ENCODE data around the gene CAPZB. TPM values are rescaled to one million over a fixed set of nuclear protein-coding genes. Genes with fewer than 3 reads are reported as not detected.
A peak's percentile ranks its signal among the peaks of the same experiment; 100 is the strongest.

Gene CAPZB
- total RNA-seq, 2 donors from 2014 or later = 404 to 419 TPM

GRCh38 chr1:19324665-19324990, 160.7 kb downstream of the CAPZB start:
- Mint-ChIP-seq H3K9me3 (no peaks in the 10 kb centered on the region), H3K27ac (no peak overlapping the region), H3K36me3 (no peaks in the 10 kb centered on the region)
- DNase-seq (ENCODE audit: low spot score in 2 of 2) = no peak
- ATAC-seq = no peak

DNA sequence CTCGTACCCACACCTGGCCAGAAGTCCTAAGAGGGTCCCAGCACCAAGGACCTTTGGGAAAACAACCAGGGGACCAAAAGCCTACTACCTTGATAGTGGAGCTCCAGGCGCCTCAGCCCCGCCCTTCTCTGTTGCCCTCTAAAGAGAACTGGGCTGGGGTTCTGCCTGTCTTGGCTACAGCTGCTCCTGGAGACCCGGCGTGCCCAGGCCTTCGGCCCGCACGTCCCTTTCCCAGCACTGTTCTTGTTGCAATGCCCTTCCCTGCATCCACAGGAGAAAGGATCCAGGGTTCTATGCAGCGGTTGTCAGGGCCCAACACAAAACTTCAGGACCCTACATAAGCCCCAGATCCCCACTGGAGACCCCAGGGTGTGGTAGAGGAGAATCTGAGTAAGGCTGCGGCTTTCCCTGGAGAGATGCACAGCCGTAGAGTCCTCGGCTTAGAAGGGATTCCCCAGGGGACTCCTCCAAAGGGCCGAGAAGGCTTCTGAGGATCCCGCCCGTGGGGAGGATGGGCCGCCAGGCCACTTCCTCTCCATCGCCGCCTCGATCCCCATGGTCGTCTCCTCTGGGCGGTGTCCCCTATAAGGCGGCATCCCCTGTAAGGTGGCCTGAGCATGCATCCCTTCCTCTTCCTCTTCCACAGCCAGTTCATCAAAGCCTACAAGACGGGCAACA, 161.2 kb downstream of the CAPZB start:
- H3K27ac Mint-ChIP-seq = peak overlapping the region in 1 of 2 donors; percentile 35
- no peak for DNase-seq (ENCODE audit: low spot score in 2 of 2)
- H3K9me3 Mint-ChIP-seq = no peaks in the 10 kb centered on the region
- ATAC-seq = no peak
- no peaks in the 10 kb centered on the region for H3K36me3 Mint-ChIP-seq

DNA sequence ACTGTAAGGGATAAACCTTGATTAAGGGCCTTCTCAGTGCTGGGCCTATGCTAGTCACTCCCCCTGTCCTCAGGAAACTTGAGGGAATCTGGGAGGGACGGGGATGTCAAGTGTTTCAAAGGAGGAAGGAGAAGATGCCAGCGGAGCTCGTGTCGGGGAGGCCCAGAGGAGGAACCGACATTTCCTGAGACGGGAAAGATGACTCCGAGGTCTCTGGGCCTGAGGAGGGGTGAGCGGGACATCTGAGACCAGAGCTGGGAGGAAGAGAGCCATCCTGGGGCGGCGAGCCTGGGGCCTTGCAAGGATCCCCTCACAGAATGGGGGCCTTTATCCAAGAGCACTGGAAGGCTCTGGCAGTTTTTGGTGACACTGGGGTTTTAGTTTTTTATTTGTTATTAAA, 162.9 kb downstream of the CAPZB start:
- DNase-seq (ENCODE audit: low spot score in 2 of 2) (no peak), ATAC-seq (no peak)
- H3K27ac Mint-ChIP-seq = peak overlapping the region; percentile 53 to 63
- no peaks in the 10 kb centered on the region for H3K9me3 Mint-ChIP-seq
- no peaks in the 10 kb centered on the region for H3K36me3 Mint-ChIP-seq

- DNase-seq (ENCODE audit: low spot score in 2 of 2) (no peak), ATAC-seq (no peak)
- H3K27ac Mint-ChIP-seq = peak overlapping the region in 1 of 2 donors; percentile 26
- no peaks in the 10 kb centered on the region for H3K9me3 Mint-ChIP-seq
- no peaks in the 10 kb centered on the region for H3K36me3 Mint-ChIP-seq
These were observed 164.3 kb downstream of the CAPZB start for GRCh38 chr1:19321071-19321470.

GRCh38 chr1:19319196-19319595, 166.1 kb downstream of the CAPZB start:
- no peaks in the 10 kb centered on the region for H3K9me3 Mint-ChIP-seq
- no peak for ATAC-seq
- H3K36me3 Mint-ChIP-seq = no peaks in the 10 kb centered on the region
- H3K27ac Mint-ChIP-seq = no peak overlapping the region
- DNase-seq (ENCODE audit: low spot score in 2 of 2) = no peak

- DNase-seq (ENCODE audit: low spot score in 2 of 2) = no peak
- no peaks in the 10 kb centered on the region for H3K36me3 Mint-ChIP-seq
- no peak overlapping the region for H3K27ac Mint-ChIP-seq
- no peaks in the 10 kb centered on the region for H3K9me3 Mint-ChIP-seq
- no peak for ATAC-seq
These were observed 168.0 kb downstream of the CAPZB start for GRCh38 chr1:19317126-19317910.

DNA sequence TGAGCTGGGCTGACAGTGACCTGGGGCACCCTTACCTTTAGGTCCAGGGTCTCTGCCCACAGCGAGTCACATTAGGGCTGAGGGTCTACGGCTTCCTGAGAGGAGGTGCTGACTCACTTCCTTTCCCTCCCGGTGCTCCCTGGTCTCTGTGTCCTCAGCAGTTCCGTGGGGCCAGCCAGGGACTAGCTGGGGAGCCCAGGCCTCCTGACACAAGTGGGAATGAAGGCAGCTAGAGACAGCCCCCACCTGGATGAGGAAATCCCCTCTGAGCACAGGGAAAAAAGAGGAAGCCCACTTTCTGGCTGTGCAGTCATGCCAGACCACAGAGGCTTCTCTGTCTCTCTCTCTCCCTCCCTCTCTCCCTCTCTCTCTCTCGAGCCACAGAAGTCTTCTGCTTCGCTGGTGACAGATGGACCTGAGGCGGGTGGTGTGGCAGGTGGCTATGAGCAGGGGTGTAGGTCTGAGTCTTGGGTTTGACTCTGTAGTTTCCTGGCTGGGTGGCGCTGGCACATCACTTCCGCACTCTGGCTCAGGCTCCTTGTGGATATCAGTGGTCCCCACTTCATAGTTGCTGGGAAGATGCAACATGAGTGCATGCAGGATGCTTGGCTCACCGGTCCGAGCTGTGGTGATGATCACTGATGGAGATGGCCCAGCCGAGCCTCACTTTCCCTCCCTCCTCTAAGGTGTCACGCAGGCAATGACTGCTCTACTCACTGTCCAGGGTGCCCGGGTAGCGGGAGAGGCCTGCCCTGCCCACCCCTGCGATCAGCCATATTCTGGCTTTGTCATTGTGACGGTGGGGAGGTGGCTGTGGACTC, 169.8 kb downstream of the CAPZB start:
- peaks cover 0 to 6% of the 10 kb centered on the region in 2 donors for H3K36me3 Mint-ChIP-seq
- DNase-seq (ENCODE audit: low spot score in 2 of 2) = no peak
- no peaks in the 10 kb centered on the region for H3K9me3 Mint-ChIP-seq
- no peak for ATAC-seq
- H3K27ac Mint-ChIP-seq = no peak overlapping the region

- ATAC-seq (no peak), DNase-seq (ENCODE audit: low spot score in 2 of 2) (no peak)
- no peaks in the 10 kb centered on the region for H3K9me3 Mint-ChIP-seq
- peaks cover 0 to 6% of the 10 kb centered on the region in 2 donors for H3K36me3 Mint-ChIP-seq
- H3K27ac Mint-ChIP-seq = no peak overlapping the region
These were observed 171.1 kb downstream of the CAPZB start for GRCh38 chr1:19313961-19314882.

DNA sequence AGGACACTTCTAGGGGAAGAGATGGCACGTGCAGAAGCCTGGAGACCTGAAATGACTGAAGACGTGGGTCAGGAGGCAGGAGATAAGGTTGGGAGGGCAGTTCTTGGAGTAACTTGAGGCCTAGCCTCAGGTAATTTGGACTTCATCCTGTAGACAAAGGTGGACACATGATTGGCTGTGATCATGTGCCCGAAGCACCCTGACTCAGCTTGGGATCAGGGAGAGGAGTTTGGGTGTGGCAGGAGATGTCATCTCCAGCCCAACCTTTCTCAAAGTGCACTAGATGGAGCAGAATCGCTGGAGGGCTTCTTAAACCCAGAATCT, 171.7 kb downstream of the CAPZB start:
- no peak for DNase-seq (ENCODE audit: low spot score in 2 of 2)
- H3K27ac Mint-ChIP-seq = peak overlapping the region in 1 of 2 donors; percentile 80
- no peaks in the 10 kb centered on the region for H3K9me3 Mint-ChIP-seq
- H3K36me3 Mint-ChIP-seq = peaks cover 0 to 6% of the 10 kb centered on the region in 2 donors
- ATAC-seq = no peak

GRCh38 chr1:19312782-19313635, 172.3 kb downstream of the CAPZB start:
- no peak for DNase-seq (ENCODE audit: low spot score in 2 of 2)
- no peaks in the 10 kb centered on the region for H3K9me3 Mint-ChIP-seq
- H3K27ac Mint-ChIP-seq = peak overlapping the region; percentile 51 to 80
- peaks cover 0 to 9% of the 10 kb centered on the region in 2 donors for H3K36me3 Mint-ChIP-seq
- ATAC-seq = no peak

DNA sequence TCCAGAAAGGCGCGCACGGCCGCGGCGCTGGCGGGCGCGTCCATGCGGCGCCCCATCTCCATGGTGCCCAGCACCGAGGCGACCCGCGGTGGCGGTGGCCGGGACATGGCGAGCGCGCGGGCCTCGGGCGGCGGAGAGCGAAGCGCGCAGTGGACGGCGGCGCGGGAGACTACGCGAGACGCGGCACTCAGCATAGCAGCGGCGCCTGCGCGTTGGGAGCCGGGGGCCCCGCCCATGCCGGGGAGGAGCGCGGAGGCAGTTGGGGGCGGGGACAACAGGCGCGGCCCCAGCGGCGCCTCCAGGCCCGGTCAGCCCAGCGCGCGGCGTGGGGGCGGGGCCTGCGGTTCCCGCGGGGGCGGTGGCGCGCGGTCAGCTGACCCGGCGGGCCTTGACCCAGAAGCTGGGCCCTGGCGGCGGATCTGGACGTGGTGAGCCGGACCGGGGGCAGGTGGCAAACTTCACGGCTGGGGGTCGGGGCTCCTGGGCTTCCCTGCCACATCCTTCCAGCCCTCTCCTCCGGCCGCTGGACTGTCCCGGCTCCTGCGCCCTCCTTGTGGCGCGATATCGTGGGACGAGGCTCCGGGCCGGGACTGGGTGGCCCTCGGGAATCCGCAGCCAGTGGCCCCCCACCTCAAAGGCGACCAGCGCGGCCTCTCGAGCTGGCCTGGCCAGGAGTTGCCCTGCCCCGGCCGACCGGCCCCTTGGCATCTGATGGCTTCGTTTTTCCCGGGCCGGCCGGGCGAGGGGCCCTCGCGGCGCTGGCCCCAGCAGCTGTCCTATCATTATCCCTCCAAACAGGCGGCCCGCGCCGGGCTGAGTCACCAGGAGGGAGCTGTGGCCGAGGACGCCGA, 173.2 kb downstream of the CAPZB start, which contains the start of the genes AKR7A2 and SLC66A1:
AKR7A2 (minus strand) TSS at position 214 of the 851 bp plus-strand sequence; CDS start at position 194, 20 bp downstream.
SLC66A1 (plus strand) TSS at position 396 of the 851 bp plus-strand sequence. CDS start 5,352 bp downstream, outside the sequence.
- peak; percentile 95 to 96 for DNase-seq (ENCODE audit: low spot score in 2 of 2)
- peak; percentile 93 to 98 for ATAC-seq
- Mint-ChIP-seq H3K27ac (peak within 1 kb of the TSS; percentile 80), H3K36me3 (peaks cover 0 to 16% of the 10 kb centered on the region in 2 donors), H3K9me3 (no peaks in the 10 kb centered on the region)

- peak; percentile 28 to 29 for ATAC-seq
- Mint-ChIP-seq H3K9me3 (no peaks in the 10 kb centered on the region), H3K27ac (peak overlapping the region; percentile 57 to 80), H3K36me3 (peaks cover 0 to 16% of the 10 kb centered on the region in 2 donors)
- peak in 1 of 2 donors; percentile 65 for DNase-seq (ENCODE audit: low spot score in 2 of 2)
These were observed 173.8 kb downstream of the CAPZB start for GRCh38 chr1:19311503-19311930.

DNA sequence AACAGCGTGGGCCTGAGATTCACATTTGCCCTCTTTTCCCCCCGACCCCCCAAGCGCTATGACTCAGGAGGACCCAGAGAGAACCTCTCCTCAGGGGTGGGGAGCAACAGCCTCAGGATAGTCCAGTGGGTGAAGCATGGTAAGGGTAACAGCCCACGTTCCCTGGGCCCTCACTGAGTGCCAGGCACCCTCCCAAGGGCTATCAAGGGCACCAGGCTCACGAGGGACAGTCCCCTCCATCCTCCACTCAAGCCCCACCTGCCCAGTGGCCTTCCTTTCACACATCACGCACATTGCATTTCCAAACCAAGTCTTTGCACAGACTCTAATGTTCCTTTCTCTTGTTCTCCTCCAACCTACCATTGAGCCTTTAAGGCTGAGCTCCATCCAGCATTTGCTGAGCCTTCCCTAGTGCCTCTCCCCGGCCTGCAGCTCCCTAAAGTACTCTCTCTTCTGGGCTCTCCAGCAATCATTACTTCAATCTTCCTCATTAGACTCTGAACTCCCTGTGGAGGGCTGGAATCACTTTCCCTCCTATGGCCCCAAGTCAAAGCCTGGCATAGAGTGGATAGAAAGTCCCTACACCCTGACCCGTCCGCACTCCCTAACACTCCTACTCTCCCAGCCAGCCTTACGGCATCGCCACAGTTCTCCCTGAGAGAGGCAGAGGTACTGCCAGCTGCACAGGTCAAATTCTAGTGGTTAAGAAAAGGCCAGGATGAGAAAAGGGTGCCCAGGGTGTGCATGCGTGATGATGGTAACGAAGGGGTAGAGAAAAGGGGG, 174.4 kb downstream of the CAPZB start:
- peaks cover 0 to 16% of the 10 kb centered on the region in 2 donors for H3K36me3 Mint-ChIP-seq
- peak overlapping the region; percentile 57 to 80 for H3K27ac Mint-ChIP-seq
- ATAC-seq (no peak), DNase-seq (ENCODE audit: low spot score in 2 of 2) (no peak)
- H3K9me3 Mint-ChIP-seq = no peaks in the 10 kb centered on the region

DNA sequence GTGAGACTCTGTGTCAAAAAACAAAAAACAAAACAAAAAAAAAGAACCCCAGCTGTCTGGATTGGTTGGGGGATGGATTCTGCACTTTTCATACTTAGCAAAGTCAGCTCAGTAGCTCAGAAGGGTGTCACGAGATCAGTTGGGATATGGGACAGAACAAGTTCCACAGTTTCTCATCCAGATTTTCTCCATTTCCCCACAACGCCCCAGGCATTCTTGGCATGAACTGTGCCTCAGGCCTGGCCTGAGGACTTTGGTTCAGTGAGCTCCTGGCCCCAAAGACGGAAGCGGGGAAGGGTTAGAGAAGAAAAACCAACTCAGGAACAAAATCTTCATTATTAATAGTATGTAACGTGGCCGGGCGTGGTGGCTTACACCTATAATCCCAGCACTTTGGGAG, 175.3 kb downstream of the CAPZB start:
- Mint-ChIP-seq H3K9me3 (no peaks in the 10 kb centered on the region), H3K36me3 (peaks cover 4 to 16% of the 10 kb centered on the region in 2 donors), H3K27ac (no peak overlapping the region)
- no peak for ATAC-seq
- no peak for DNase-seq (ENCODE audit: low spot score in 2 of 2)
